K562 (cell line): ENCODE measurements around the gene HPD. TPM values are rescaled to one million over a fixed set of nuclear protein-coding genes. Genes with fewer than 3 reads are reported as not detected.

ENCODE experiments used
- BACH1 ChIP-seq: fragments of 200-800 bp; sonication (Bioruptor generic); IDR thresholded peaks from 2 replicates; pipeline ENCODE4 v1.6.1; 2016; ENCODE audit warnings: missing genetic modification characterization, missing compliant biosample characterization
- DMBX1 ChIP-seq: fragments of 250-450 bp; sonication (Bioruptor Pico); IDR thresholded peaks from 2 replicates; pipeline ENCODE4 v1.8.0; 2022; ENCODE audit warnings: inconsistent platforms, mild to moderate bottlenecking, moderate library complexity, borderline replicate concordance
- ELF1 ChIP-seq: fragments of 200-800 bp; sonication (Bioruptor generic); IDR thresholded peaks from 2 replicates; pipeline ENCODE4 v1.6.1; 2016; ENCODE audit warnings: missing genetic modification characterization, missing compliant biosample characterization
- GATA2 ChIP-seq: sonication (generic); formaldehyde crosslinking; IDR thresholded peaks from 2 replicates; pipeline ENCODE4 v1.4.0; 2020; ENCODE audit warnings: mild to moderate bottlenecking, missing genetic modification reagents
- IRF2 ChIP-seq: sonication (generic); formaldehyde crosslinking; IDR thresholded peaks from 2 replicates; pipeline ENCODE4 v1.8.1; 2022; ENCODE audit warnings: mild to moderate bottlenecking, missing genetic modification reagents
- KAT7 ChIP-seq: sonication (generic); formaldehyde crosslinking; IDR thresholded peaks from 2 replicates; pipeline ENCODE4 v1.8.0; 2022; ENCODE audit warnings: missing genetic modification reagents, mild to moderate bottlenecking, borderline replicate concordance
- MEF2D ChIP-seq: conservative IDR thresholded peaks from 2 replicates; pipeline ENCODE4 v1.6.1; 2016; ENCODE audit warnings: low read depth, missing genetic modification characterization, missing compliant biosample characterization
- MXD1 ChIP-seq: fragments of 250-450 bp; sonication (Bioruptor Pico); IDR thresholded peaks from 2 replicates; pipeline ENCODE4 v1.8.0; 2021; ENCODE audit warnings: borderline replicate concordance, mild to moderate bottlenecking, moderate library complexity; ENCODE audit not compliant: poor library complexity, severe bottlenecking
- PURB ChIP-seq: sonication (generic); formaldehyde crosslinking; IDR thresholded peaks from 2 replicates; pipeline ENCODE4 v1.9.0; 2021; ENCODE audit warnings: low read depth, mild to moderate bottlenecking, missing genetic modification reagents
- SMARCB1 ChIP-seq: IDR thresholded peaks from 2 replicates; pipeline ENCODE4 v1.6.1; 2011; ENCODE audit warnings: improper control_type of control experiment, low read depth; ENCODE audit not compliant: insufficient read length
- TFAP4 ChIP-seq: sonication (generic); formaldehyde crosslinking; IDR thresholded peaks from 2 replicates; pipeline ENCODE4 v1.8.0; 2022; ENCODE audit warnings: missing genetic modification reagents, mild to moderate bottlenecking, moderate library complexity, borderline replicate concordance
- THRB ChIP-seq: fragments of 450-650 bp; formaldehyde crosslinking; conservative IDR thresholded peaks from 2 replicates; pipeline ENCODE4 v1.4.0; 2022; ENCODE audit warnings: mild to moderate bottlenecking, missing genetic modification characterization
- ZFP36 ChIP-seq: fragments of 150-350 bp; IDR thresholded peaks from 2 replicates; pipeline ENCODE4 v1.6.1; 2018; ENCODE audit warnings: low read length, low read depth; ENCODE audit not compliant: partially characterized antibody
- ZNF146 ChIP-seq: IDR thresholded peaks from one replicate; pipeline ENCODE4 v1.6.1; 2018; ENCODE audit warnings: missing compliant biosample characterization; ENCODE audit not compliant: unreplicated experiment
- ZNF41 ChIP-seq: fragments of 250-450 bp; sonication (Bioruptor Pico); conservative IDR thresholded peaks from 2 replicates; pipeline ENCODE4 v1.4.0; 2020; ENCODE audit warnings: mild to moderate bottlenecking
- ZNF518B ChIP-seq: fragments of 250-450 bp; sonication (Bioruptor Pico); IDR thresholded peaks from 2 replicates; pipeline ENCODE4 v1.5.0; 2021; ENCODE audit warnings: mild to moderate bottlenecking, moderate library complexity
- ZNF57 ChIP-seq: fragments of 450-650 bp; formaldehyde crosslinking; IDR thresholded peaks from 2 replicates; pipeline ENCODE4 v1.4.0; 2020; ENCODE audit warnings: mild to moderate bottlenecking, moderate library complexity
- ZNF76 ChIP-seq: fragments of 250-450 bp; sonication (Bioruptor Pico); IDR thresholded peaks from 2 replicates; pipeline ENCODE4 v1.4.0; 2020; ENCODE audit warnings: mild to moderate bottlenecking, moderate library complexity, borderline replicate concordance
- ZNF79 ChIP-seq: fragments of 250-450 bp; sonication (Bioruptor Pico); IDR thresholded peaks from 2 replicates; pipeline ENCODE4 v1.4.0; 2020; ENCODE audit warnings: low read depth, mild to moderate bottlenecking, moderate library complexity
- polyA plus RNA-seq, 8 experiments: library from polyadenylated mRNA; depleted of rRNA in 4 of 8; stranded (reverse) in 5 of 8; unstranded in 3 of 8; fragments of >200 nt; fragmentation: Nextera tagmentation in 2 of 8; fragmentation: Illumina TruSeq in 1 of 8; extraction: Ambion mirVana in 2 of 8; extraction: Trizol in 1 of 8; gene quantifications; 2 replicates each; pipeline versions ENCODE4 v1.2.1 to v1.2.3, GENCODE V29; 2011 to 2014; ENCODE audit warnings: inconsistent platforms in 1 of 8, missing spikeins in 1 of 8
- total RNA-seq, 7 experiments: library from RNA; depleted of rRNA in 6 of 7; stranded (reverse); fragments of >200 nt in 6 of 7; fragmentation: Illumina TruSeq in 2 of 7; extraction: Trizol in 2 of 7; gene quantifications; 2 replicates each; pipeline versions ENCODE4 v1.2.1 to v1.2.3, GENCODE V29; 2011 to 2021; ENCODE audit warnings: low replicate concordance in 1 of 7

HPD gene
- total and polyA plus RNA-seq, 9 of the 15 experiments (the other 6 are each of a cell fraction or from before 2014, with no cell fraction given) = 0.06 to 0.29 (median 0.07) TPM; not detected in 4

GRCh38 chr12:121839106-121839992 is 19.3 kb downstream of the HPD start (continued):
- no peak for TF ChIP-seq GATA2 (CRISPR knock-in tag)
- TF ChIP-seq DMBX1 (CRISPR knock-in tag) = no peak
- no peak for TF ChIP-seq ZNF518B
- TF ChIP-seq SMARCB1 = no peak
- no peak for TF ChIP-seq BACH1 (tag)
- no peak for TF ChIP-seq MEF2D (tag)
- TF ChIP-seq ZNF79 (CRISPR knock-in tag) = no peak
- TF ChIP-seq TFAP4 = peak; percentile 89
- no peak for TF ChIP-seq KAT7 (CRISPR knock-in tag)
- TF ChIP-seq MXD1 (CRISPR knock-in tag) = no peak
- TF ChIP-seq PURB = no peak
- TF ChIP-seq ELF1 = no peak
- no peak for TF ChIP-seq ZNF57 (CRISPR knock-in tag)
- TF ChIP-seq ZNF41 (CRISPR knock-in tag) = no peak
- TF ChIP-seq THRB (CRISPR knock-in tag) = no peak
- no peak for TF ChIP-seq ZNF76 (CRISPR knock-in tag)
- no peak for TF ChIP-seq ZNF146 (CRISPR knock-in tag)
- no peak for TF ChIP-seq ZFP36
- TF ChIP-seq IRF2 (CRISPR knock-in tag) = no peak
